ENCODE data around the gene OR4D11. TPM values are rescaled to one million over a fixed set of nuclear protein-coding genes. Genes with fewer than 3 reads are reported as not detected.
A peak's percentile ranks its signal among the peaks of the same experiment; 100 is the strongest.

OR4D11 gene
- total and polyA plus RNA-seq, 2 donors (not counting 3 experiments of a cell fraction or from before 2014, with no cell fraction given): not detected

DNA sequence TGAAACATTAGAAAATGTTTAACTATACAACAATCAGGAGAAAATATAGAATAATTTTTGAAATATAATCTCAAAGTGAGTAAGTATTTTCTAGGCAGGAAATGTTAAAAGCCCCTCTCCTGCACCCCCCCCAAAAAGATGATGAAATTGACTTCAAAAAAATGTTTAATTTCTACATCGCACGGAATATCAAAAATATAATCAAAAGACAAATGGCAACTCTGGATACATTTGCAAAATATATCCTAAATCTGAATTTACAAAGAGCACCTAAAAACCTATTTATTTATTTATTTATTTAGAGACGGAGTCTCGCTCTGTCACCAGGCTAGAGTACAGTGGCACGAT, 44.9 kb downstream of the OR4D11 start:
- intact Hi-C loops (cut with micrococcal nuclease) (no loop called here), dilution Hi-C loops (cut with MboI; ENCODE audit: extremely low pct_ligation_motif_present, low sequenced_read_pairs) (no loop called here)
- H3K36me3 ChIP-seq (ENCODE audit: control insufficient read depth in 2 of 2, extremely low read depth in 1 of 2, insufficient read depth in 2 of 2, low read length in 2 of 2): no peaks in the 10 kb centered on the region
- H3K27ac ChIP-seq (ENCODE audit: insufficient read depth, low read depth, low read length): no peak overlapping the region
- FAIRE-seq (no peak), DNase-seq (ENCODE audit: low read depth, low spot score) (no peak)
- POLR2A ChIA-PET: no interaction called here
- H3K4me2 ChIP-seq (ENCODE audit: insufficient read depth, low read length): no peak overlapping the region
- CTCF ChIA-PET: interaction anchor here (1.2 to 2.3 kb wide), 2 partner anchors 11 to 121 kb away, joined by 3 to 10 read pairs; partner anchors contain the start of gene PATL1
- H3K9me1 ChIP-seq (replicated peaks; ENCODE audit: control insufficient read depth, extremely low read depth, insufficient read depth, low read length): no peaks in the 10 kb centered on the region
- H3K4me3 ChIP-seq (replicated peaks in 1 of 3; ENCODE audit: insufficient read depth in 1 of 3, low read depth in 1 of 3, low read length in 3 of 3): no peak overlapping the region
- no peaks in the 10 kb centered on the region for H3K9me3 ChIP-seq (replicated peaks; ENCODE audit: control insufficient read depth, insufficient read depth, low read length)
- H4K20me1 ChIP-seq (replicated peaks; ENCODE audit: control insufficient read depth, extremely low read depth, insufficient read depth, low read length): no peaks in the 10 kb centered on the region
- no peak overlapping the region for H3K9ac ChIP-seq (replicated peaks; ENCODE audit: extremely low read depth, insufficient read depth, low read length)
- no peak overlapping the region for H2AFZ ChIP-seq (ENCODE audit: low read depth, low read length)
- H3K79me2 ChIP-seq (ENCODE audit: control insufficient read depth, insufficient read depth, low read length): no peaks in the 10 kb centered on the region
- TF ChIP-seq FOS (IDR thresholded peaks at IDR 0.05; ENCODE audit: borderline replicate concordance, insufficient read depth, low read length): no peak
- peaks cover 27% of the 10 kb centered on the region for H3K4me1 ChIP-seq (ENCODE audit: control insufficient read depth, extremely low read depth, insufficient read depth, low read length)
- H3K27me3 ChIP-seq (ENCODE audit: control insufficient read depth in 2 of 2, insufficient read depth in 2 of 2, low read length in 2 of 2): no peaks in the 10 kb centered on the region
- BruUV-seq (replicated peaks): no TSS peak

DNA sequence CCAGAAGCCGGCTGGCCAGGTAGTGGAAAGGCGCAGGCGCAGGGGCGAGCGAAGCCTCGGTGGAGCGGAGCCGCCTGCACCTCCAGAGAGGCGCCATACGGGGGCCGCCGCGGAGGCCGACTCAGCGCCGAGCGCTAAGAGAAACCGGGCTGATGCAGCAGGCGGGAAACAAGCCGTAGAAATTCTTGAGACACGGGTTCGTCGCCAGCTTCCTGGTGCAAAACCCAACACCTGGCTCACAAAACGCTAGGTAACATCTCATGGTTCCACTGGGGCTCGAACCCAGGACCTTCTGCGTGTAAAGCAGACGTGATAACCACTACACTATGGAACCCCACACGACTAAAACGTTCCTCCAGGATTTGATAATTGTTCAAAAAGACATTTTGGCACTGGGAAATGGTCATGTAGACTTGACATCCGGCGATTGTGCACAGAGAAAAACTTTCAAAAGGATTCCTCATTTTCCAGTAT, 47.0 kb downstream of the OR4D11 start:
- no peaks in the 10 kb centered on the region for H3K79me2 ChIP-seq (ENCODE audit: control insufficient read depth, insufficient read depth, low read length)
- H3K9me3 ChIP-seq (replicated peaks; ENCODE audit: control insufficient read depth, insufficient read depth, low read length): no peaks in the 10 kb centered on the region
- H3K27ac ChIP-seq (ENCODE audit: insufficient read depth, low read depth, low read length): peak overlapping the region; percentile 88
- TSS peak; percentile 100 for BruUV-seq (replicated peaks)
- H3K27me3 ChIP-seq (ENCODE audit: control insufficient read depth in 2 of 2, insufficient read depth in 2 of 2, low read length in 2 of 2): no peaks in the 10 kb centered on the region
- H3K9ac ChIP-seq (replicated peaks; ENCODE audit: extremely low read depth, insufficient read depth, low read length): peak overlapping the region; percentile 83
- POLR2A ChIA-PET: no interaction called here
- H2AFZ ChIP-seq (ENCODE audit: low read depth, low read length): peak overlapping the region; percentile 38
- H3K4me3 ChIP-seq (replicated peaks in 1 of 3; ENCODE audit: insufficient read depth in 1 of 3, low read depth in 1 of 3, low read length in 3 of 3): peak overlapping the region; percentile 25 to 88 (median 50)
- H3K36me3 ChIP-seq (ENCODE audit: control insufficient read depth in 2 of 2, extremely low read depth in 1 of 2, insufficient read depth in 2 of 2, low read length in 2 of 2): no peaks in the 10 kb centered on the region
- peak overlapping the region; percentile 76 for H3K4me2 ChIP-seq (ENCODE audit: insufficient read depth, low read length)
- intact Hi-C loops (cut with micrococcal nuclease) (loop anchor here (1.0 to 10.0 kb wide), 8 partner anchors 13 to 972 kb away; partner anchors contain the start of genes OR4D9, OSBP, PATL1 and STX3), dilution Hi-C loops (cut with MboI; ENCODE audit: extremely low pct_ligation_motif_present, low sequenced_read_pairs) (no loop called here)
- CTCF ChIA-PET: interaction anchor here (2.2 to 3.8 kb wide), 2 partner anchors 10 to 13 kb away, joined by 6 to 22 read pairs; no protein-coding TSS in a partner anchor
- FAIRE-seq: peak; percentile 83
- no peak for TF ChIP-seq POLR2A (IDR thresholded peaks at IDR 0.05; ENCODE audit: low read depth, low read length)
- peak; percentile 84 for TF ChIP-seq POLR2AphosphoS5 (IDR thresholded peaks at IDR 0.05; ENCODE audit: insufficient read depth, low read depth, low read length)
- TF ChIP-seq, protein P1, sequence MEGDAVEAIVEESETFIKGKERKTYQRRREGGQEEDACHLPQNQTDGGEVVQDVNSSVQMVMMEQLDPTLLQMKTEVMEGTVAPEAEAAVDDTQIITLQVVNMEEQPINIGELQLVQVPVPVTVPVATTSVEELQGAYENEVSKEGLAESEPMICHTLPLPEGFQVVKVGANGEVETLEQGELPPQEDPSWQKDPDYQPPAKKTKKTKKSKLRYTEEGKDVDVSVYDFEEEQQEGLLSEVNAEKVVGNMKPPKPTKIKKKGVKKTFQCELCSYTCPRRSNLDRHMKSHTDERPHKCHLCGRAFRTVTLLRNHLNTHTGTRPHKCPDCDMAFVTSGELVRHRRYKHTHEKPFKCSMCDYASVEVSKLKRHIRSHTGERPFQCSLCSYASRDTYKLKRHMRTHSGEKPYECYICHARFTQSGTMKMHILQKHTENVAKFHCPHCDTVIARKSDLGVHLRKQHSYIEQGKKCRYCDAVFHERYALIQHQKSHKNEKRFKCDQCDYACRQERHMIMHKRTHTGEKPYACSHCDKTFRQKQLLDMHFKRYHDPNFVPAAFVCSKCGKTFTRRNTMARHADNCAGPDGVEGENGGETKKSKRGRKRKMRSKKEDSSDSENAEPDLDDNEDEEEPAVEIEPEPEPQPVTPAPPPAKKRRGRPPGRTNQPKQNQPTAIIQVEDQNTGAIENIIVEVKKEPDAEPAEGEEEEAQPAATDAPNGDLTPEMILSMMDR (IDR thresholded peaks at IDR 0.05; ENCODE audit: extremely low read depth in 1 of 2, insufficient read depth in 1 of 2, low read depth in 1 of 2, low read length in 2 of 2): peak; percentile 24 to 60
- TF ChIP-seq EZH2 (IDR thresholded peaks at IDR 0.05; ENCODE audit: borderline replicate concordance, low read depth, low read length, severe bottlenecking): no peak
- TF ChIP-seq FOS (IDR thresholded peaks at IDR 0.05; ENCODE audit: borderline replicate concordance, insufficient read depth, low read length): no peak
- TF ChIP-seq MYC (IDR thresholded peaks at IDR 0.05; ENCODE audit: low read depth, low read length): no peak
- DNase-seq (ENCODE audit: low read depth, low spot score): peak; percentile 96
- no peaks in the 10 kb centered on the region for H4K20me1 ChIP-seq (replicated peaks; ENCODE audit: control insufficient read depth, extremely low read depth, insufficient read depth, low read length)
- peaks cover 21% of the 10 kb centered on the region for H3K4me1 ChIP-seq (ENCODE audit: control insufficient read depth, extremely low read depth, insufficient read depth, low read length)
- H3K9me1 ChIP-seq (replicated peaks; ENCODE audit: control insufficient read depth, extremely low read depth, insufficient read depth, low read length): no peaks in the 10 kb centered on the region
